H1 (cell line): Measurements from ENCODE around the gene PSMC3. TPM values are rescaled to one million over a fixed set of nuclear protein-coding genes. Genes with fewer than 3 reads are reported as not detected.

ENCODE experiments used
- CTCF ChIA-PET: fragments of 300-600 bp; sonication (Branson Sonifier 250); formaldehyde crosslinking; loops from one replicate; lab custom pipeline; 2021; ENCODE audit not compliant: partially characterized antibody; lab: Charles Lee
- POLR2A ChIA-PET: fragments of 300-600 bp; sonication (Branson Sonifier 250); formaldehyde crosslinking; loops from one replicate; lab custom pipeline; 2021; ENCODE audit warnings: inconsistent platforms; ENCODE audit not compliant: partially characterized antibody; lab: Charles Lee
- DNase-seq, 2 experiments: peaks; one replicate each; pipeline versions ENCODE4 v3.0.0 to v3.0.0-alpha.2; 2010 to 2022; ENCODE audit warnings: low spot score in 2 of 2, low read depth in 1 of 2, mixed read lengths in 1 of 2
- FAIRE-seq: peaks from 2 replicates; lab custom pipeline; 2011; peaks lifted over from hg19 to GRCh38; lab: Jason Lieb, UNC
- H2AFZ ChIP-seq: 2 replicates; pipeline ENCODE4 v1.8.1; 2012; ENCODE audit warnings: low read length, inconsistent platforms
- H2AK5ac ChIP-seq: 2 replicates; pipeline ENCODE4 v1.6.1; 2013; ENCODE audit warnings: low read depth, low read length
- H2BK120ac ChIP-seq: replicated peaks from 2 replicates; pipeline ENCODE3; 2013; ENCODE audit warnings: low read depth, low read length, inconsistent platforms
- H2BK12ac ChIP-seq: 2 replicates; pipeline ENCODE4 v1.6.1; 2013; ENCODE audit warnings: low read depth, low read length
- H2BK15ac ChIP-seq: 2 replicates; pipeline ENCODE4 v1.6.1; 2013; ENCODE audit warnings: low read length
- H2BK20ac ChIP-seq: 2 replicates; pipeline ENCODE4 v1.6.1; 2013; ENCODE audit warnings: low read length
- H2BK5ac ChIP-seq: 2 replicates; pipeline ENCODE4 v1.6.1; 2013; ENCODE audit warnings: low read depth, low read length
- H3K14ac ChIP-seq: 2 replicates; pipeline ENCODE4 v1.6.1; 2013; ENCODE audit warnings: inconsistent platforms; ENCODE audit not compliant: insufficient read length
- H3K18ac ChIP-seq: 2 replicates; pipeline ENCODE4 v1.6.1; 2013; ENCODE audit warnings: low read length; ENCODE audit errors: extremely low read depth
- H3K23ac ChIP-seq: 2 replicates; pipeline ENCODE4 v1.6.1; 2013; ENCODE audit warnings: inconsistent platforms; ENCODE audit not compliant: insufficient read length
- H3K23me2 ChIP-seq: 2 replicates; pipeline ENCODE4 v1.6.1; 2013; ENCODE audit warnings: low read depth, low read length
- H3K27ac ChIP-seq: 2 replicates; pipeline ENCODE4 v1.6.1; 2011; ENCODE audit warnings: low read depth, low read length, inconsistent platforms
- H3K27me3 ChIP-seq, 4 experiments: replicated peaks in 1 of 4; 1 replicate in 1 of 4; 2 replicates in 3 of 4; pipeline versions ENCODE4 v1.6.1 to v1.8.1; 2011 to 2013; ENCODE audit warnings: low read length in 3 of 4, mild to moderate bottlenecking in 3 of 4, inconsistent platforms in 2 of 4, mixed read lengths in 2 of 4, moderate library complexity in 1 of 4; ENCODE audit not compliant: control insufficient read depth in 3 of 4, insufficient read depth in 3 of 4; ENCODE audit errors: extremely low read depth in 1 of 4
- H3K36me3 ChIP-seq, 4 experiments: 2 replicates each; pipeline versions ENCODE4 v1.6.1 to v1.8.1; 2011 to 2013; ENCODE audit warnings: mild to moderate bottlenecking in 4 of 4, low read length in 3 of 4, moderate library complexity in 2 of 4, control low read depth in 1 of 4, inconsistent platforms in 1 of 4; ENCODE audit not compliant: insufficient read depth in 4 of 4, control insufficient read depth in 2 of 4
- H3K4ac ChIP-seq: replicated peaks from 2 replicates; pipeline ENCODE3; 2013; ENCODE audit warnings: low read length, low read depth, mixed read lengths, inconsistent platforms; ENCODE audit not compliant: insufficient read length
- H3K4me1 ChIP-seq, 4 experiments: replicated peaks in 1 of 4; 1 replicate in 1 of 4; 2 replicates in 3 of 4; pipeline versions ENCODE4 v1.6.1 to v1.8.1; 2011 to 2013; ENCODE audit warnings: low read length in 3 of 4, inconsistent platforms in 2 of 4, mixed read lengths in 1 of 4; ENCODE audit not compliant: insufficient read depth in 4 of 4, control insufficient read depth in 3 of 4
- H3K4me2 ChIP-seq, 2 experiments: 2 replicates each; pipeline versions ENCODE4 v1.6.1 to v1.8.1; 2011 to 2013; ENCODE audit warnings: low read depth in 2 of 2, low read length in 2 of 2, control low read depth in 1 of 2, inconsistent platforms in 1 of 2, mild to moderate bottlenecking in 1 of 2; ENCODE audit not compliant: insufficient read depth in 1 of 2
- H3K4me3 ChIP-seq, 4 experiments: fragments of 200-600, 300-600 bp in 1 of 4; sonication (generic), shearing (Covaris generic), sonication (Bioruptor Twin) in 1 of 4; 2 replicates each; pipeline versions ENCODE4 v1.5.1 to v1.8.1; 2011 to 2016; ENCODE audit warnings: low read length in 4 of 4, low read depth in 3 of 4, control low read depth in 2 of 4, inconsistent platforms in 2 of 4, mild to moderate bottlenecking in 2 of 4, mixed read lengths in 1 of 4, moderate library complexity in 1 of 4; ENCODE audit not compliant: insufficient read depth in 2 of 4; ENCODE audit errors: extremely low read depth in 1 of 4
- H3K56ac ChIP-seq: replicated peaks from 2 replicates; pipeline ENCODE3; 2013; ENCODE audit warnings: low read depth, mild to moderate bottlenecking, mixed read lengths, low read length, inconsistent platforms; ENCODE audit not compliant: insufficient read length
- H3K79me1 ChIP-seq: 2 replicates; pipeline ENCODE4 v1.6.1; 2013; ENCODE audit warnings: low read depth, low read length, control low read depth
- H3K79me2 ChIP-seq, 2 experiments: 2 replicates each; pipeline versions ENCODE4 v1.6.1 to v1.8.1; 2012 to 2013; ENCODE audit warnings: low read length in 2 of 2, mild to moderate bottlenecking in 2 of 2, inconsistent platforms in 1 of 2; ENCODE audit not compliant: insufficient read depth in 2 of 2, control insufficient read depth in 1 of 2
- H3K9ac ChIP-seq, 4 experiments: replicated peaks in 1 of 4; 1 replicate in 1 of 4; 2 replicates in 3 of 4; pipeline versions ENCODE4 v1.6.1 to v1.8.1; 2011 to 2013; ENCODE audit warnings: low read depth in 3 of 4, low read length in 3 of 4, control low read depth in 2 of 4, mild to moderate bottlenecking in 2 of 4, moderate library complexity in 2 of 4, inconsistent platforms in 1 of 4; ENCODE audit errors: extremely low read depth in 1 of 4
- H3K9me3 ChIP-seq, 2 experiments: 2 replicates each; pipeline versions ENCODE4 v1.6.1 to v1.8.1; 2012 to 2013; ENCODE audit warnings: mild to moderate bottlenecking in 2 of 2, moderate library complexity in 2 of 2, control low read depth in 1 of 2, inconsistent platforms in 1 of 2, low read depth in 1 of 2, low read length in 1 of 2, mixed read lengths in 1 of 2; ENCODE audit not compliant: insufficient read depth in 2 of 2
- H4K20me1 ChIP-seq, 2 experiments: replicated peaks in 1 of 2; 2 replicates each; pipeline versions ENCODE3 to v1.8.1; 2011 to 2013; ENCODE audit warnings: inconsistent platforms in 2 of 2, low read length in 2 of 2, mild to moderate bottlenecking in 1 of 2; ENCODE audit not compliant: insufficient read depth in 2 of 2, control insufficient read depth in 1 of 2
- H4K5ac ChIP-seq: 2 replicates; pipeline ENCODE4 v1.6.1; 2013; ENCODE audit warnings: low read length, low read depth, mixed read lengths, inconsistent platforms; ENCODE audit not compliant: insufficient read length
- H4K8ac ChIP-seq: 2 replicates; pipeline ENCODE4 v1.8.0; 2013; ENCODE audit warnings: mild to moderate bottlenecking, moderate library complexity, low read length, inconsistent platforms; ENCODE audit not compliant: insufficient read depth; ENCODE audit errors: extremely low read depth
- H4K91ac ChIP-seq: replicated peaks from 2 replicates; pipeline ENCODE3; 2013; ENCODE audit warnings: low read length, mixed read lengths, inconsistent platforms; ENCODE audit not compliant: insufficient read length
- CHD1 ChIP-seq: IDR thresholded peaks from 2 replicates; pipeline ENCODE4 v1.6.1; 2012; ENCODE audit warnings: low read depth, low read length, improper control_type of control experiment
- CREB1 ChIP-seq: IDR thresholded peaks from 2 replicates; pipeline ENCODE4 v1.6.1; 2012; ENCODE audit warnings: inconsistent platforms
- EGR1 ChIP-seq: IDR thresholded peaks from 2 replicates; pipeline ENCODE4 v1.6.1; 2011; ENCODE audit warnings: low read depth, low read length, borderline replicate concordance
- GABPA ChIP-seq: IDR thresholded peaks from 2 replicates; pipeline ENCODE4 v1.6.1; 2011; ENCODE audit warnings: mild to moderate bottlenecking, low read length, moderate library complexity, borderline replicate concordance; ENCODE audit not compliant: insufficient read depth
- JUND ChIP-seq: IDR thresholded peaks from 2 replicates; pipeline ENCODE4 v1.6.1; 2011; ENCODE audit warnings: mild to moderate bottlenecking, improper control_type of control experiment, low read length
- KDM1A ChIP-seq: fragments of 200-600, 300-600 bp; sonication (generic); IDR thresholded peaks from 2 replicates; pipeline ENCODE4 v1.7.1; 2016; ENCODE audit warnings: mild to moderate bottlenecking, low read length, borderline replicate concordance
- POLR2A ChIP-seq, 2 experiments: IDR thresholded peaks; 1 replicate in 1 of 2; 2 replicates in 1 of 2; pipeline ENCODE4 v1.6.1; 2011; ENCODE audit warnings: low read depth in 2 of 2, low read length in 2 of 2, mild to moderate bottlenecking in 2 of 2; ENCODE audit errors: control extremely low read depth in 1 of 2
- RFX5 ChIP-seq: IDR thresholded peaks from 2 replicates; pipeline ENCODE4 v1.6.1; 2011; ENCODE audit warnings: low read depth, low read length, improper control_type of control experiment, borderline replicate concordance
- SAP30 ChIP-seq: fragments of 300-600 bp; sonication (generic); IDR thresholded peaks from 2 replicates; pipeline ENCODE4 v1.7.1; 2012; ENCODE audit warnings: low read length, moderate library complexity, mild to moderate bottlenecking, inconsistent platforms; ENCODE audit not compliant: insufficient read depth, insufficient replicate concordance
- SP1 ChIP-seq: IDR thresholded peaks from 2 replicates; pipeline ENCODE4 v1.6.1; 2011; ENCODE audit warnings: low read depth, low read length
- TAF1 ChIP-seq: IDR thresholded peaks from 2 replicates; pipeline ENCODE4 v1.6.1; 2011; ENCODE audit warnings: mild to moderate bottlenecking, low read depth, low read length
- YY1 ChIP-seq: IDR thresholded peaks from 2 replicates; pipeline ENCODE4 v1.6.1; 2011; ENCODE audit warnings: low read depth, mild to moderate bottlenecking, low read length
- WGBS, 2 experiments: shearing (Covaris generic) in 1 of 2; methylation state at CpG; one replicate each; pipeline versions ENCODE4 v1.1.6 to v1.1.7; 2013 to 2015; ENCODE audit warnings: low lambda C conversion rate in 2 of 2, mixed read lengths in 2 of 2, inconsistent platforms in 1 of 2, low coverage in 1 of 2, missing lambda C conversion rate in 1 of 2; ENCODE audit not compliant: insufficient replicate concordance in 2 of 2, insufficient coverage in 1 of 2, insufficient read length in 1 of 2; ENCODE audit errors: extremely low coverage in 1 of 2, missing lambda C conversion rate in 1 of 2; 5-methylcytosine and 5-hydroxymethylcytosine counted together
- polyA plus RNA-seq, 7 experiments: library from polyadenylated mRNA; depleted of rRNA in 3 of 7; stranded (reverse) in 5 of 7; unstranded in 2 of 7; fragments of >200 nt in 5 of 7; fragments of 200-250 nt in 2 of 7; gene quantifications; 1 replicate in 5 of 7; 2 replicates in 1 of 7; 4 replicates in 1 of 7; pipeline versions ENCODE4 v1.2.1 to v1.2.3, GENCODE V29; 2011 to 2013; ENCODE audit warnings: missing spikeins in 2 of 7, mixed read lengths in 2 of 7
- total RNA-seq: library from RNA; stranded (reverse); fragmentation: NEBNext Ultra II Directional; extraction: Animal tissue kit (Norgen Biotek cat#: 25700); gene quantifications from 2 replicates; pipeline ENCODE4 v1.2.1, GENCODE V29; 2021
- TF ChIP-seq, protein P1 (sequence below): IDR thresholded peaks from 2 replicates; pipeline ENCODE4 v1.6.1; 2011; ENCODE audit warnings: low read length, improper control_type of control experiment
- TF ChIP-seq, protein P2 (sequence below): IDR thresholded peaks from 2 replicates; pipeline ENCODE4 v1.6.1; 2012; ENCODE audit warnings: inconsistent platforms

Gene PSMC3
- total and polyA plus RNA-seq, 2 of the 8 experiments (the other 6 are each of a cell fraction or from before 2014, with no cell fraction given) = 105 to 160 TPM

DNA sequence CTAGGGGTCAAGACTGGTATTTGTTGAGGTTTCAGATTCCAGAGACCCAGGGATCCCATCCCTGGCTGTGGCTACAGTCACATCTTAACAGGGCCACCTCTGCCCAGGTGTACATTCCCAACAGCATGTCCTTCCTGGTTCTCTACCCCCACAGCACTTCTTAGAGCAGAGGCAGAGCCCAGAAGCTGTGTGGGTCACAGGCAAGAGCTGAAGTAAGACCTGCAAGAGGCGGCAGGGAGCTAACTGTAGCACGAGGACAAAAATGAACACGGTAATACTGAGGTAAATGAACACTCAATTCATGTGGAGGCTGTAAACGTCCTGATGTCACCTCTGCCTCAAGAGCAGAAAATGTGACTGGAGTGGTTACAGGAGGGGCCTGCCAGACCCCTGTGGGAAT is 44.4 kb upstream of the PSMC3 start:
- H3K27ac ChIP-seq = no peak overlapping the region; the same call in 1 of the 2 replicates
- ChIA-PET CTCF (interaction anchor here (0.7 kb wide), 1 partner anchor 37 kb away, joined by 4 read pairs; no protein-coding TSS in a partner anchor), POLR2A (interaction anchor here (1.3 to 1.6 kb wide), 2 partner anchors 17 to 88 kb away, joined by 3 to 4 read pairs; no protein-coding TSS in a partner anchor)
- H4K5ac ChIP-seq = no peak overlapping the region
- H3K9ac ChIP-seq = no peak overlapping the region
- H3K18ac ChIP-seq = no peak overlapping the region
- H3K14ac ChIP-seq = no peak overlapping the region
- no peak overlapping the region for H3K4me3 ChIP-seq
- no peaks in the 10 kb centered on the region for H3K9me3 ChIP-seq
- H3K23ac ChIP-seq = no peak overlapping the region
- no peak overlapping the region for H2BK120ac ChIP-seq
- no peak overlapping the region for H2AK5ac ChIP-seq
- no peaks in the 10 kb centered on the region for H3K27me3 ChIP-seq
- no peak overlapping the region for H4K91ac ChIP-seq
- H3K36me3 ChIP-seq = peaks cover 21 to 73% (median 53%) of the 10 kb centered on the region in 4 experiments
- DNase-seq (no peak), FAIRE-seq (no peak)
- H2BK12ac ChIP-seq = no peak overlapping the region
- H3K79me2 ChIP-seq = peaks cover 0 to 12% of the 10 kb centered on the region in 2 experiments; a peak in 1 of 4 replicates
- H3K4me2 ChIP-seq = no peak overlapping the region
- 90% methylated on average over 4 of the region's 4 CpGs; no CpG with 5 or more reads in 1 of the 2 experiments for WGBS, 2 experiments
- peaks cover 7% of the 10 kb centered on the region for H3K79me1 ChIP-seq
- H3K56ac ChIP-seq = no peak overlapping the region
- H3K4me1 ChIP-seq = peaks cover 11 to 35% (median 23%) of the 10 kb centered on the region in 4 experiments
- peaks cover 2 to 18% of the 10 kb centered on the region in 2 experiments for H4K20me1 ChIP-seq
- H2BK15ac ChIP-seq = no peak overlapping the region
- H2AFZ ChIP-seq = no peak overlapping the region
- no peaks in the 10 kb centered on the region for H3K23me2 ChIP-seq
- no peak overlapping the region for H2BK5ac ChIP-seq
- no peak overlapping the region for H3K4ac ChIP-seq
- no peak overlapping the region for H2BK20ac ChIP-seq
- no peak overlapping the region for H4K8ac ChIP-seq
- TF ChIP-seq POLR2A (IDR thresholded peaks at IDR 0.05; ENCODE audit: control extremely low read depth in 1 of 2, low read depth in 2 of 2, low read length in 2 of 2) = no peak
- no peak for TF ChIP-seq RFX5
- TF ChIP-seq YY1 = no peak
- TF ChIP-seq TAF1 = no peak
- TF ChIP-seq SP1 = no peak
- TF ChIP-seq, protein P1, sequence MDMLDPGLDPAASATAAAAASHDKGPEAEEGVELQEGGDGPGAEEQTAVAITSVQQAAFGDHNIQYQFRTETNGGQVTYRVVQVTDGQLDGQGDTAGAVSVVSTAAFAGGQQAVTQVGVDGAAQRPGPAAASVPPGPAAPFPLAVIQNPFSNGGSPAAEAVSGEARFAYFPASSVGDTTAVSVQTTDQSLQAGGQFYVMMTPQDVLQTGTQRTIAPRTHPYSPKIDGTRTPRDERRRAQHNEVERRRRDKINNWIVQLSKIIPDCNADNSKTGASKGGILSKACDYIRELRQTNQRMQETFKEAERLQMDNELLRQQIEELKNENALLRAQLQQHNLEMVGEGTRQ = no peak
- no peak for TF ChIP-seq EGR1
- no peak for TF ChIP-seq JUND
- no peak for TF ChIP-seq SAP30
- no peak for TF ChIP-seq CREB1
- TF ChIP-seq CHD1 = no peak
- no peak for TF ChIP-seq KDM1A
- TF ChIP-seq GABPA = no peak
- TF ChIP-seq, protein P2, sequence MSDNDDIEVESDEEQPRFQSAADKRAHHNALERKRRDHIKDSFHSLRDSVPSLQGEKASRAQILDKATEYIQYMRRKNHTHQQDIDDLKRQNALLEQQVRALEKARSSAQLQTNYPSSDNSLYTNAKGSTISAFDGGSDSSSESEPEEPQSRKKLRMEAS = no peak
